ENCODE measurements around the gene CRYBG1.

The CRYBG1 gene

DNA sequence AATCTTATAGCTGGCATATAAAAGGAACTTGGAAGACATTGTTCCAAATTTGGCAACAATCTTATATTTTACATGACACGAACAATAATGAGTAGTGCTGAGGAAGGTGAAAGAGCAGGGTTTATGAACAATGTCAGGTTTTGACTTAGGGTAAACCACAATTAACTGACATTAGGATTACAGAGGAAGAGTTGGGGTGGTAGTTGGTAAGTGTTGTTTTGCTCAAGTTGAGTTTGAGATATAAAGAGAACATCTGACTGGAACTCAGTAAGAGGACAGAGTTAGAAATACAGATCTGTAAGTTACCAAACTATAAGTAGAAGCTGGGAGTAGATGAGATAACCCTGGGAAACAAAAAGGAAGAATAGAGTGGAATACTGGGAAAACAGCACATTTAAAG lies 253.6 kb downstream of the CRYBG1 start:
- DNase-seq, result no peak

DNA sequence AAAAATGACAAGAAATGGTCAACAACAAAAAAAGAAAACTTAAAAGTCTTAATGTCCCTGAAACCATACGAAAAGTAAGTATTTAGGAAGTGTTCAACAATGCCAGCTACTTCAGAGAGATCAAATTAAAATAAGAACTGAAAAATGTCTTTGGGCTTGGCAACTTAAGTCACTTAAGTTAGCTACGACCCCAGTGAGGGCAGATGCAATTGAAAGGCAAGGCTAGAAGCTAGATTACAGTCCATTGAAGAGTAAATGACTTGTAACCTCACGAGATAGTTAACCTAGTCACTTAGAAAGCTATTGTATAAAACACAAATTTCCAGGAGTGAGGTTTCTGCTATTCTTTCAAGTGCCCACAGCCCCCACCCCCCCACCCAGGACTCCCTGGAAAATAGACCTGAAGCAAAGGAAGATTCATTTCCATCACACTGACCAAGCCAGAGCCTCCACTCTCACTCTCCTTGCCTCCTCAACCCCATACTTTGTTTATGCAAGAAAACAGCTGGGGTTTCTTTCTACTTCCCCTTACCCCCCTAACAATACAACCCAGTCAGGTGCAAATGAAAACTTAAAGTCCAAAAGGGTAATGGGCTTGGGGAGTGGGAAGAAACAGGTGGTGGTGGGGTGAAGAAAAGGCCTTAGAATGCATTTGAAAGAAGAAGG lies 254.2 kb downstream of the CRYBG1 start:
- DNase-seq, result no peak

DNA sequence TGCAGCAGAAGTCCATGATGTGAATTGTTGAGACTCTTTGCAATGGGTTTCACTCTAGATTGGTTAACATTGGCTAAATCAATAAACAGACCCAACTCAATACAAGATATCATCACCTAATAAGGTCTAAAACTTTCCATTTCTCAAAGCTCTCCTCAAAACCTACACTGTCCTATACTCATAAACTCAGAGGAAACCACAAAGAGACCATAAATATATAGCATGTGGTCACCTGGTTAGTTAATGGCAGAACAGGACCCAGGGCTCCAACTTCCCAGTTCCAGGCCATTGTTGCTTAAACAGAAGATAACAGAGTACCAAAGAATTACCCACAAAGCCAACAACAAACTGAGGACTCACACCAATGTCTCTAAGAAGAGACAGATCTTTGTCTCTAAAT lies 256.8 kb downstream of the CRYBG1 start:
- no peak for DNase-seq

DNA sequence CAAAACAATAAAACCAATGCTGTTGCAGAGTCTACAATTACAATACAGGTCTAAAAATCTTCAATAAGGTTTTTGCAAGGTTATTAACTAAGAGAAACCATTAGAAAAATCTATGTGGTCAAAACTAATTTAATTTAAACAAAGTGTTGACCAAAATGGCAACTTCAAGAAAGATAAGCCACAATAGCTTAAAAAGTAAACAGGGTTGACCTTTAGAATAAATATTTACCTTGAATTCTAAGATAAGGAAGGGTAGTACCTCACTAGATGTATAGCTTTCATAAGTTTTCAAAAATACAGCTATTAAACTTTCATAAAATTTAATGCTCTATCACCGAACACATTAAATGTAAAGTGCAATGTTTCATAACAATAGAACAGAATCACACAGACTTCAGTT lies 257.3 kb downstream of the CRYBG1 start:
- DNase-seq, result no peak

DNA sequence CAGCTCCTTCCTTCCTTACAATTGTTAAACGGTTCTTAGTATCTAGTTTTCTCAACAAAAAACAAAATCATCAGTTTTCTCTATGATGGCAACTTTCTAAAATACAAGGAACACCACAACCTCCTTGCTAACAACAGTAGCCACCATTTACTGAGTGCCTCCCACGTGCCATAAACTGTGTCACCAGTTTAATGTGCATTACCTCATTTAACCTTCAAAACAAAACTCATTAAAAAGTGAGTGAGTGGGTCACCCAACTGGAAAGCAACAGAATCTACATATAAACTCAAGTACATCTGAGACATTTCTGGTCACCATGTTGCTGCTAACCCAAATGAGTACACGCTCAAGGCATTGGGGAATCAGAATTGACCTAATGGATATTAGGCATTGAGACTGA lies 257.8 kb downstream of the CRYBG1 start:
- no peak for DNase-seq

DNA sequence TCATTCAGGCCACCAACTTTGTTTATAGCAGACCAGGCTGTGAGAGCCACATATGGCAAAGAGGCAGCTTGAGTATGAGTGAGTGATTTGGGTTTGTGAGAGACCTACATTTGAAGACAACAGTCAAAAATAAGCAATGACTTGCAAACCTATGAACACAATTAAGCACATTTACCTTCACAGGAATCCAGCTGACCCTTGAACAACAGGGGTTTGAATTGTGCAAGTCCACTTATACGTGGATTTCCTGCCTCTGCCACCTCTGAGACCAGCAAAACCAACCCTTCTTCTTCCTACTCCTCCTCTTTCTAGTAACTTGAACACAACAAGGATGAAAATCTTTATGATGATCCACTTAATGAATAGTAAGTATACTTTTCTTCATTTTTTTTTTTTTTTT lies 258.7 kb downstream of the CRYBG1 start:
- no peak for DNase-seq

DNA sequence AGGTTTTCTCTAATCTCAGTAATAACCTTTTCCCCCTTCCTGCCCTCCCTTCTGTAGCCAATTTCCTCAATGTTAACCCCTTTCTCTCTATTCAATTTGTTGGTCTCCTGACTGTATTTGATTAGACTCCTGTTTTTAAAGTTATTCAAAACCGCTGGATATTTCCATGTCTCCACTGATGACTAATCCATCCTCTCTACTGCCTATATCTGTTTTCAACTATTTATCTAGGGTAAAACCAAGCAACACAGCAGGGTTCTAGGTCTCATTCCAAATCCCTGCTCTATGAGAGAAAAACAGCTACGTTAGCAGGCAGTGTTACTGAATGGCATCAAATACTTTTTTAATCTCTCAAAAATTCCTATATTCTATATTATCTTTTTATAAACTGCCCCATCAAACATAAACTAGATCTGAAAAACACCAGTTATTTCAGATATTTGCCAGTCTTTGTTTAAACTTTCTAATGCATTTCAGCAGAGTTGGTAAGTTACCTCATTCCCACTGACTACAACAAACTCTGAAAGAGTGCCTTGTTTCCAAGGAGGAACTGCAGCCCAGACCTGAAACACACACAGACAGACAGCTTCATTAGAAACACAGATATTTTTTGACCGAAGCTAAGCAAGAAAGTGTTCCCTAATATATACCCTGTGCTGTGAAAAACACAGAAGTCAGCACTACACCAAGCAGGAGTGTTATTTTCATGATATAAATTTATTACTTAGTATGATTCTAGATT lies 260.6 kb downstream of the CRYBG1 start:
- no peak for DNase-seq
